ENCODE results near the gene UBE3A.

DNA sequence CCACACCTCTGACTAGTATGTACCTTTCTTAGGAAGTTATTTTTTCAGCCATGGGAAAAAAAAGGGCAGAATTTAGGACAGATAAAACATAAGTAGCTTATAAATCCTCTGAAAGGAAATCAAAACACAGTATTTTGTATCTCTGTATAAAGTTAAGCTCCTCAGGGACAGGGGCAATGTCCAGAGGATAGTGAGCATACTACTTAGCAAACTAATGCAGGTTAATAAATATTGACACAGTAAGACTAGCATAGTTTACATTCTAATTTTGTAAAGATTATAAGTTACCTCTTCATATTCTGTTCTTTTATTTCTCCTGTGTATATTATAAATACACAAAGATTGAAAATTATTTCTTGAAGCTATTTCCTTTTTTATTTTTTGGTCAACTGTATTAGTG lies 2.1 kb downstream of the UBE3A start:
- TF ChIP-seq POLR2AphosphoS5 (IDR thresholded peaks at IDR 0.05) (no peak), POLR2A (IDR thresholded peaks at IDR 0.05) (no peak)
- TF ChIP-seq, protein P1, sequence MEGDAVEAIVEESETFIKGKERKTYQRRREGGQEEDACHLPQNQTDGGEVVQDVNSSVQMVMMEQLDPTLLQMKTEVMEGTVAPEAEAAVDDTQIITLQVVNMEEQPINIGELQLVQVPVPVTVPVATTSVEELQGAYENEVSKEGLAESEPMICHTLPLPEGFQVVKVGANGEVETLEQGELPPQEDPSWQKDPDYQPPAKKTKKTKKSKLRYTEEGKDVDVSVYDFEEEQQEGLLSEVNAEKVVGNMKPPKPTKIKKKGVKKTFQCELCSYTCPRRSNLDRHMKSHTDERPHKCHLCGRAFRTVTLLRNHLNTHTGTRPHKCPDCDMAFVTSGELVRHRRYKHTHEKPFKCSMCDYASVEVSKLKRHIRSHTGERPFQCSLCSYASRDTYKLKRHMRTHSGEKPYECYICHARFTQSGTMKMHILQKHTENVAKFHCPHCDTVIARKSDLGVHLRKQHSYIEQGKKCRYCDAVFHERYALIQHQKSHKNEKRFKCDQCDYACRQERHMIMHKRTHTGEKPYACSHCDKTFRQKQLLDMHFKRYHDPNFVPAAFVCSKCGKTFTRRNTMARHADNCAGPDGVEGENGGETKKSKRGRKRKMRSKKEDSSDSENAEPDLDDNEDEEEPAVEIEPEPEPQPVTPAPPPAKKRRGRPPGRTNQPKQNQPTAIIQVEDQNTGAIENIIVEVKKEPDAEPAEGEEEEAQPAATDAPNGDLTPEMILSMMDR (IDR thresholded peaks at IDR 0.05) = no peak
